HG03442 (cell line): Measurements from ENCODE around the gene FTSJ1.
"Not testable (repeated sequence)": the region's sequence is repeated elsewhere in the genome, so short reads cannot be mapped to it uniquely, and the experiment has no call there.

Source experiments
- ATAC-seq: cut with Tn5 transposase; IDR thresholded peaks from one replicate; pipeline ENCODE4 v1.9.1; 2021; ENCODE audit warnings: mild to moderate bottlenecking, moderate library complexity; ENCODE audit not compliant: unreplicated experiment

Gene FTSJ1

GRCh38 chrX:48520976-48521352 is 45.0 kb downstream of the FTSJ1 start:
- no peak for ATAC-seq

- ATAC-seq = peak; percentile 98
Observed at GRCh38 chrX:48521353-48522243, 45.6 kb downstream of the FTSJ1 start, which contains the start of gene EBP. Gene EBP (plus strand): TSS chrX:48521808. CDS start chrX:48523772, 1,964 bp downstream.

- ATAC-seq = no peak
Observed at GRCh38 chrX:48522291-48522690, 46.3 kb downstream of the FTSJ1 start.

- ATAC-seq = no peak
Observed at GRCh38 chrX:48523682-48524081, 47.7 kb downstream of the FTSJ1 start.

GRCh38 chrX:48525853-48526252 is 49.9 kb downstream of the FTSJ1 start:
- not testable (repeated sequence) for ATAC-seq

GRCh38 chrX:48530736-48531135 is 54.7 kb downstream of the FTSJ1 start:
- ATAC-seq = no peak

- ATAC-seq = no peak
Observed at GRCh38 chrX:48531358-48531959, 55.5 kb downstream of the FTSJ1 start.

GRCh38 chrX:48532161-48532560 is 56.2 kb downstream of the FTSJ1 start:
- no peak for ATAC-seq

GRCh38 chrX:48533165-48533564 is 57.2 kb downstream of the FTSJ1 start:
- ATAC-seq = no peak
